K562 (cell line): ENCODE measurements around the gene SCRN3. TPM values are rescaled to one million over a fixed set of nuclear protein-coding genes. Genes with fewer than 3 reads are reported as not detected.

Source experiments
- CLOCK ChIP-seq: fragments of 250-450 bp; sonication (Bioruptor Pico); IDR thresholded peaks from 2 replicates; pipeline ENCODE4 v1.4.0; 2020; ENCODE audit warnings: mild to moderate bottlenecking, moderate library complexity, borderline replicate concordance
- E2F5 ChIP-seq: sonication (generic); formaldehyde crosslinking; IDR thresholded peaks from 2 replicates; pipeline ENCODE4 v1.8.0; 2022; ENCODE audit warnings: mild to moderate bottlenecking, missing genetic modification reagents
- FOSL1 ChIP-seq: fragments of 200-800 bp; sonication (Bioruptor generic); conservative IDR thresholded peaks from 2 replicates; pipeline ENCODE4 v1.6.1; 2016; ENCODE audit warnings: missing genetic modification characterization, missing compliant biosample characterization
- ID3 ChIP-seq, 2 experiments: fragments of 250-450 bp in 1 of 2; fragments of 450-650 bp in 1 of 2; sonication (Bioruptor Pico) in 1 of 2; IDR thresholded peaks; 2 replicates each; pipeline versions ENCODE4 v1.6.1 to v1.8.0; 2016 to 2021; ENCODE audit warnings: mild to moderate bottlenecking in 2 of 2, moderate library complexity in 2 of 2, missing compliant biosample characterization in 1 of 2, missing genetic modification characterization in 1 of 2
- LARP7 ChIP-seq: fragments of 450-650 bp; IDR thresholded peaks from 2 replicates; pipeline ENCODE4 v1.6.1; 2016
- SNIP1 ChIP-seq: fragments of 450-650 bp; IDR thresholded peaks from 2 replicates; pipeline ENCODE4 v1.7.1; 2017; ENCODE audit warnings: low read depth, mild to moderate bottlenecking
- TBP ChIP-seq: optimal IDR thresholded peaks from 2 replicates; pipeline ENCODE3; 2011; ENCODE audit warnings: low read depth, low read length, improper control_type of control experiment
- TEAD1 ChIP-seq, 2 experiments: fragments of 450-650 bp in 1 of 2; sonication (generic) in 1 of 2; formaldehyde crosslinking; IDR thresholded peaks; 2 replicates each; pipeline versions ENCODE4 v1.4.0 to v1.8.0; 2020 to 2022; ENCODE audit warnings: mild to moderate bottlenecking in 2 of 2, missing genetic modification reagents in 1 of 2
- ZBTB9 ChIP-seq: fragments of 450-650 bp; formaldehyde crosslinking; IDR thresholded peaks from 2 replicates; pipeline ENCODE4 v1.4.0; 2020; ENCODE audit warnings: mild to moderate bottlenecking, moderate library complexity
- ZFPM2 ChIP-seq: fragments of 250-450 bp; sonication (Bioruptor Pico); IDR thresholded peaks from 2 replicates; pipeline ENCODE4 v1.5.1; 2022; ENCODE audit warnings: mild to moderate bottlenecking
- ZNF407 ChIP-seq: fragments of 450-650 bp; IDR thresholded peaks from 2 replicates; pipeline ENCODE4 v1.6.1; 2016; ENCODE audit warnings: low read depth
- ZNF79 ChIP-seq: fragments of 250-450 bp; sonication (Bioruptor Pico); IDR thresholded peaks from 2 replicates; pipeline ENCODE4 v1.4.0; 2020; ENCODE audit warnings: low read depth, mild to moderate bottlenecking, moderate library complexity
- polyA plus RNA-seq, 8 experiments: library from polyadenylated mRNA; depleted of rRNA in 4 of 8; stranded (reverse) in 5 of 8; unstranded in 3 of 8; fragments of >200 nt; fragmentation: Nextera tagmentation in 2 of 8; fragmentation: Illumina TruSeq in 1 of 8; extraction: Ambion mirVana in 2 of 8; extraction: Trizol in 1 of 8; gene quantifications; 2 replicates each; pipeline versions ENCODE4 v1.2.1 to v1.2.3, GENCODE V29; 2011 to 2014; ENCODE audit warnings: inconsistent platforms in 1 of 8, missing spikeins in 1 of 8
- total RNA-seq, 7 experiments: library from RNA; depleted of rRNA in 6 of 7; stranded (reverse); fragments of >200 nt in 6 of 7; fragmentation: Illumina TruSeq in 2 of 7; extraction: Trizol in 2 of 7; gene quantifications; 2 replicates each; pipeline versions ENCODE4 v1.2.1 to v1.2.3, GENCODE V29; 2011 to 2021; ENCODE audit warnings: low replicate concordance in 1 of 7

The SCRN3 gene
- total and polyA plus RNA-seq, 9 of the 15 experiments (the other 6 are each of a cell fraction or from before 2014, with no cell fraction given), result 7.7 to 21.8 (median 20.0) TPM

- TF ChIP-seq ZNF407 (no peak), ZBTB9 (CRISPR knock-in tag) (no peak), CLOCK (CRISPR knock-in tag) (no peak), FOSL1 (tag) (no peak), ID3 (CRISPR knock-in tag; IDR thresholded peaks at IDR 0.05) (no peak), ID3 (tag; IDR thresholded peaks at IDR 0.05) (no peak), SNIP1 (no peak), TBP (no peak), ZNF79 (CRISPR knock-in tag) (no peak), LARP7 (no peak), ZFPM2 (CRISPR knock-in tag) (no peak), TEAD1 (CRISPR knock-in tag; IDR thresholded peaks at IDR 0.05) (no peak), E2F5 (no peak)
Observed at GRCh38 chr2:174362949-174363348, 32.6 kb upstream of the SCRN3 start (continued).
